ENCODE results near the gene CACNA1G.

The CACNA1G gene

GRCh38 chr17:50660042-50660886 is 99.7 kb downstream of the CACNA1G start:
- DNase-seq: no peak

- no peak for DNase-seq
These were observed 100.4 kb downstream of the CACNA1G start for GRCh38 chr17:50660887-50661345.

- DNase-seq: no peak
These were observed 100.8 kb downstream of the CACNA1G start for GRCh38 chr17:50661348-50661747.

GRCh38 chr17:50661795-50662391 is 101.4 kb downstream of the CACNA1G start:
- no peak for DNase-seq

GRCh38 chr17:50662632-50663225 is 102.2 kb downstream of the CACNA1G start:
- no peak for DNase-seq

- DNase-seq: no peak
These were observed 103.4 kb downstream of the CACNA1G start for GRCh38 chr17:50663812-50664374.

GRCh38 chr17:50664788-50665458 is 104.4 kb downstream of the CACNA1G start:
- no peak for DNase-seq

GRCh38 chr17:50665838-50666237 is 105.3 kb downstream of the CACNA1G start:
- DNase-seq: no peak

GRCh38 chr17:50666316-50666715 is 105.8 kb downstream of the CACNA1G start:
- DNase-seq: no peak

GRCh38 chr17:50667259-50668024 is 106.9 kb downstream of the CACNA1G start:
- DNase-seq: no peak

GRCh38 chr17:50668025-50668837 is 107.7 kb downstream of the CACNA1G start:
- DNase-seq: no peak

- no peak for DNase-seq
These were observed 108.5 kb downstream of the CACNA1G start for GRCh38 chr17:50668838-50669581.

GRCh38 chr17:50672071-50672470 is 111.6 kb downstream of the CACNA1G start:
- no peak for DNase-seq

GRCh38 chr17:50672831-50673551 is 112.5 kb downstream of the CACNA1G start:
- DNase-seq: no peak

GRCh38 chr17:50675190-50675589 is 114.7 kb downstream of the CACNA1G start:
- DNase-seq: no peak

- DNase-seq: no peak
These were observed 115.1 kb downstream of the CACNA1G start for GRCh38 chr17:50675627-50676026.

- no peak for DNase-seq
These were observed 115.8 kb downstream of the CACNA1G start for GRCh38 chr17:50676065-50676975.

Data from SIG-M5 (cell line).